Measurements from ENCODE around the gene CCDC178.
"Not testable (repeated sequence)": the region's sequence is repeated elsewhere in the genome, so short reads cannot be mapped to it uniquely, and the experiment has no call there.

CCDC178 gene

DNA sequence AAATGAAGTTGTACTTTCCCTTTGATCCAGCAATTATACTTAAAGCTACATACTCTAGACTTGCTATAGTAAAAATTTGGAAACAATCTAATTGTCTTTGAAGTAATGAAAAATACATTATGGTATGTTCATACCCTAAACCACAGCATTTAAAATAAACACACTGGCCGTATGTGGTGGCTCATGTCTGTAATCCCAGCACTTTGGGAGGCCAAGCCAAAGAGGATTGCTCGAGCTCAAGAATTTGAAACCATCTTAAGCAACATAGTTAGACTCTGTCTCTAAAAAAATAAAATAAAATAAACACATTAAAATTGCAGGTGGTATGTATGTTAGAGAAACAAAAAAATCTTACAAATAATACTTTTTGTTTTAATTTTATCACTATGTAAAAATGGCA is 459.6 kb downstream of the CCDC178 start:
- no peak overlapping the region for H3K4me3 ChIP-seq (ENCODE audit: low read length)
- no peak overlapping the region for H2AFZ ChIP-seq (ENCODE audit: low read depth, low read length)
- no peaks in the 10 kb centered on the region for H3K36me3 ChIP-seq (ENCODE audit: insufficient read depth, low read length)
- H3K9me3 ChIP-seq (ENCODE audit: low read length) = no peaks in the 10 kb centered on the region
- H3K27me3 ChIP-seq (ENCODE audit: insufficient read depth, low read length) = no peaks in the 10 kb centered on the region
- no peaks in the 10 kb centered on the region for H3K4me1 ChIP-seq (ENCODE audit: insufficient read depth, low read length)

DNA sequence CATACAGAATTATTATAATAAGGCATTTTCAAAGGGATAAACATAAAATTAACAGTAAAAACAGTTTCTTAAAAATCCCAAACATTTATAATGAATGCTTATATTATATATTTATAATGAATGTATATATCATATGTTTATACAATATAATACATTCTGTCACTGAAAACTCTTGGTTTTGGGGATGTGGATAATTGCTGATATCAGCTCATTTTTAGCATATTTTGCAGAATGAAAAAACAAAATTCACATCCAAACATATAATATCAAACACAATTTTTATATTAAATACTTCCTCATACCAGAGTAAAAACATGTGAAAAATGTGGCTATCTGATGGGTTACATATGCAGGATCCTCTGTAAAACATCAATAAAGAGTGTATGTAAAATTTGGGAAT is 465.0 kb downstream of the CCDC178 start:
- H2AFZ ChIP-seq (ENCODE audit: low read depth, low read length) = no peak overlapping the region
- H3K27me3 ChIP-seq (ENCODE audit: insufficient read depth, low read length) = no peaks in the 10 kb centered on the region
- peaks cover 9% of the 10 kb centered on the region for H3K4me1 ChIP-seq (ENCODE audit: insufficient read depth, low read length)
- H3K4me3 ChIP-seq (ENCODE audit: low read length) = no peak overlapping the region
- no peaks in the 10 kb centered on the region for H3K36me3 ChIP-seq (ENCODE audit: insufficient read depth, low read length)
- no peaks in the 10 kb centered on the region for H3K9me3 ChIP-seq (ENCODE audit: low read length)

DNA sequence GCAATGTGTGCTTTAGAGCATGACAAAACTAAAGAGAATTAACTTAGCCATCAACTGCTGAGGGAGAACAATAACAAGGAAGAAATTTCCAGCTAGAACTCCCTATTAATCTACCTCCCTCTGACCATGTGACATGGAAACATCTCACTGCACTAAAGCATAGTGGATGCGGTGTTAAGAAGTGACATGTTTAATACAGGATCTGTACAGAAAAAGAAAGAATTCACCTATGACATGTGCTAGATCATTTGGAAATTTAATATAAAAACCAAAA is 465.4 kb downstream of the CCDC178 start:
- H3K36me3 ChIP-seq (ENCODE audit: insufficient read depth, low read length) = no peaks in the 10 kb centered on the region
- peaks cover 9% of the 10 kb centered on the region for H3K4me1 ChIP-seq (ENCODE audit: insufficient read depth, low read length)
- no peaks in the 10 kb centered on the region for H3K9me3 ChIP-seq (ENCODE audit: low read length)
- peak overlapping the region; percentile 8 for H2AFZ ChIP-seq (ENCODE audit: low read depth, low read length)
- H3K4me3 ChIP-seq (ENCODE audit: low read length) = no peak overlapping the region
- no peaks in the 10 kb centered on the region for H3K27me3 ChIP-seq (ENCODE audit: insufficient read depth, low read length)

DNA sequence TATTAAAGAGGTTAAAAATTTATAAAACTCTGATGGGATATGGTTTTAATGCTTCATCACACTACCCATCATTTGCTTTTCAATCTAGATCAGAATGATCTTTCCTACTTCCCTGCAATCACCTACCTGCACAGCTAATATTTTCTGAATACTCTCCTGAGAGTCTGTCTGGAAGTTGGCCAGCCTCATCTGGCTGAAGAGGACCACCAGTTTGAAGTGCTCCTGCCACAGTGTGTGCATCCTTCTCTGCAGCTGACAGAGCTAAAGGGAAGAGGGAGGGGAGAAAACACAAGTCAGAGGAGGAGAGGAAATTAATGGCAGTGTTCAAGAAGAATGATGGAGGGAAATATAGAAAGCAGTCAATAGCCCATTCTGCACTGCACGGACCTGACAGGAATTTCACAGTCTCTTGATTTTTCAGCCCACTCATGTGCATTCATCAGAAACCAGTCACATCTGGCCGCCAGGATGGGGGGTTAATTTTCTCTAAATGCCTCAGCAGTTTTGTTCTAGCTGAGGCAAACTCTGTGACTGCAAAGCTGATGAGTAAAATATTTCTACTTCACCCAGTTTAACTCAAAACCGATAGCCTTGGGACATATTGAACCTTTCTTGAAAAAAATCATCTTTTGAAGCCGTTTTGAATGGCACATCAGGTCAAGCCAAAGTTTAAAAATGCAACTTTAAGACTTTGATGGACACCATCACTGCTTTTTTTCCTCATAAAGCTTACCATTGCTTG is 465.9 kb downstream of the CCDC178 start:
- Histone ChIP-seq H3K4me1 (ENCODE audit: insufficient read depth, low read length) (peaks cover 9% of the 10 kb centered on the region), H3K4me3 (ENCODE audit: low read length) (no peak overlapping the region), H3K27me3 (ENCODE audit: insufficient read depth, low read length) (no peaks in the 10 kb centered on the region), H3K9me3 (ENCODE audit: low read length) (no peaks in the 10 kb centered on the region), H2AFZ (ENCODE audit: low read depth, low read length) (peak overlapping the region; percentile 8), H3K36me3 (ENCODE audit: insufficient read depth, low read length) (no peaks in the 10 kb centered on the region)

DNA sequence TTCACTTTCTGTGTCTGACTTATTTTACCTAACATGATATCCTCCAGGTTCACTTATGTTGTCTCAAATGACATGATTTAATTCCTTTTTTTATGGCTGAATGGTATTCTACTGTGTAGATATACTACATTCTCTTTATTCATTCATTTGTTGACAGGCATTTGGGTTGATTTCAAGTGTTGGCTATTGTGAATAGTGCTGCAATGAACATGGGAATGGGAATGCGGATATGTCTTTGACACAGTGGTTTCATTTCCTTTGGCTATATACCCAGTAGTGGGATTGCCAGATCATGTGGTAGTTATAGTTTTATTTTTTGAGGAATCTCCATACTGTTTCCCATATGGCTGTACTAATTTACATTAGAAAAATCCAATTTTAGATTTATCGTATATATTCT is 472.3 kb downstream of the CCDC178 start:
- Histone ChIP-seq H3K4me1 (ENCODE audit: insufficient read depth, low read length) (no peaks in the 10 kb centered on the region), H3K9me3 (ENCODE audit: low read length) (no peaks in the 10 kb centered on the region), H3K36me3 (ENCODE audit: insufficient read depth, low read length) (no peaks in the 10 kb centered on the region), H3K27me3 (ENCODE audit: insufficient read depth, low read length) (no peaks in the 10 kb centered on the region), H3K4me3 (ENCODE audit: low read length) (no peak overlapping the region), H2AFZ (ENCODE audit: low read depth, low read length) (no peak overlapping the region)

DNA sequence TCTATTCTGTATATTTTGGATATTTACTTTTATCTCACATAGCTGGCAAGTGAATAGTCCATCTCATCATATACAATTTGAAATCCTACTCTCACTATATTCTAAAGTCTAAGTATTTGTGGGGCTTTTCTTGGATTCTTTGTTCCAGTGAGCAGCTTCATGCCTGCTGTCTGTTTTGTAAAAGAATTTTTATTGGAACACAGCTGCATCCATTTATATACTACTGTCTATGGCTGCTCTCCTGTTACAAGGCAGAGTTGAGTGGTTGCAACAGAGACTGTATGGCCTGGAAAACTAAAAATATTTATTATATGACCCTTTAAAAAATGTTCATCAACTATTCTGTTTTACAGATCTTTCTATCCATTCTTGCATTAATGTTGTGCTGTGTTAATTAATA is 474.4 kb downstream of the CCDC178 start:
- no peaks in the 10 kb centered on the region for H3K9me3 ChIP-seq (ENCODE audit: low read length)
- no peak overlapping the region for H2AFZ ChIP-seq (ENCODE audit: low read depth, low read length)
- no peaks in the 10 kb centered on the region for H3K36me3 ChIP-seq (ENCODE audit: insufficient read depth, low read length)
- H3K27me3 ChIP-seq (ENCODE audit: insufficient read depth, low read length) = no peaks in the 10 kb centered on the region
- no peak overlapping the region for H3K4me3 ChIP-seq (ENCODE audit: low read length)
- no peaks in the 10 kb centered on the region for H3K4me1 ChIP-seq (ENCODE audit: insufficient read depth, low read length)

DNA sequence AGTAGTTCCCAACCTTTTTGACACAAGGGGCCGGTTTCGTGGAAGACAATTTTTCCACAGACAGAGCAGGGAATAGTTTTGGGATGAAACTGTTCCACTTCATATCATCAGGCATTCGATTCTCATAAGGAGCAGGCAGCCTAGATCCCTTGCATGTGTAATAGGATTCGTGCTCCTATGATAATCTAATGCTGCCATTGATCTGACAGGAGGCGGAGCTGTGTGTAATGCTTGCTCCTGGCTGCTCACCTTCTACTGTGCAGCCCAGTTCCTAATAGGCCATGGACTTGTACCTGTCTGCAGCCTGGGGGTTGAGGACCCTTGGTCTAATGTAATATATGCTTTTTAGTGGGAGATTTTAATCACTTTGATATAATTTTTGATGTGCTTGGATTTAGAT is 479.0 kb downstream of the CCDC178 start:
- Histone ChIP-seq H3K9me3 (ENCODE audit: low read length) (no peaks in the 10 kb centered on the region), H3K27me3 (ENCODE audit: insufficient read depth, low read length) (no peaks in the 10 kb centered on the region), H3K4me1 (ENCODE audit: insufficient read depth, low read length) (no peaks in the 10 kb centered on the region), H2AFZ (ENCODE audit: low read depth, low read length) (no peak overlapping the region), H3K4me3 (ENCODE audit: low read length) (no peak overlapping the region), H3K36me3 (ENCODE audit: insufficient read depth, low read length) (no peaks in the 10 kb centered on the region)

DNA sequence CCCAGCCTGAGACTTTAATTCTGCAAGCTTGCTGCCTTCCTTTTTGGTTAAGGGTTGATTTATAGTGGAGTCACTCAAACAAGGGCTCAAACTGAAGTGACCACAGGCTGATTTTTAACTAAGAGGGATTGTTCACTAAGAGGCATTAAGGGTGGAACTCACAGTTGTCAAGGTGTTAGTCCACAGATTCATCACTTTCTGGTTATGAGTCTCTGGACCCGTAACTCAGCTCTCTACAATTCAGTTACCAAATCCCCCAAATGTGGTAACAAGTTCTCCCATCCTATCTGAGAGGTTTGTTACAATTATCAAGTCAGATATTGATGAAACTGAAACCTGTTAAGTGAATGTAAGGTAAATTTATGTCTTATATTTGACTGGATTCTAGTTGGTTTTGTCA is 481.8 kb downstream of the CCDC178 start:
- H3K9me3 ChIP-seq (ENCODE audit: low read length) = no peaks in the 10 kb centered on the region
- H2AFZ ChIP-seq (ENCODE audit: low read depth, low read length) = no peak overlapping the region
- no peaks in the 10 kb centered on the region for H3K27me3 ChIP-seq (ENCODE audit: insufficient read depth, low read length)
- H3K4me3 ChIP-seq (ENCODE audit: low read length) = no peak overlapping the region
- no peaks in the 10 kb centered on the region for H3K4me1 ChIP-seq (ENCODE audit: insufficient read depth, low read length)
- H3K36me3 ChIP-seq (ENCODE audit: insufficient read depth, low read length) = no peaks in the 10 kb centered on the region

DNA sequence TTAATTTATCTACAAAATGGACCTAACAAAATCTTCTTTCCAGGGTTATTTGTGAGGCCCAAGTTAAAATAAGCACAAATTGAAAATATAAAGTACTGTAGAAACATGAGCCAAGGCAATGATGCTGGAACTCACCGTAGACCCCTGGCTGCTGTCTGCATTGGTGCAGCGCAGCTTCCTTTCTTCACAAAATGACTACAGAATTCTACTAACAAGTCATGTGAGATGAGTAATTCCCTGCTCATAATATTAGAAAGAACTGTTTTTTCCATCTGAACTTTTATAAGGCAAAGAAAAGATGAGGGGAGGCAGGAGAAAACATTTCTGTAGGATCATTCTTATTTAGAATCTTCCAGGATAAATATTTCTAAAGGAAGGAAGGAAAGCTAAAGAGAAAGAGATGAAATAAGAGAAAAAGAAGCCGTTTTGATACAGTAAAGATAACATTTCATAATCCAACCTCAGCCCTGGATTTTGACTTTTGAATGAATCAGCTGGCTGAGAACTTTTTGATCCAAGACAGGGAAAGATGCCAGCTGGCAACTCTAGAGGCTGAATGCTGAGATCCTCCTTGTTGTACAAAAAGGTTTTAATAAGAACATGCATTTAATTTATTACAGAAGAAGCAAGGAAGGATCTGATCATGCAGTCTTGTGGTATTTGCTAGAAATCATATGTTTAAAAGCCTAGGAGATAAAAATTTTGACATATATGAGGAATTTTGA is 483.8 kb downstream of the CCDC178 start:
- Histone ChIP-seq H3K9me3 (ENCODE audit: low read length) (peaks cover 2% of the 10 kb centered on the region), H3K36me3 (ENCODE audit: insufficient read depth, low read length) (no peaks in the 10 kb centered on the region), H3K27me3 (ENCODE audit: insufficient read depth, low read length) (no peaks in the 10 kb centered on the region), H3K4me3 (ENCODE audit: low read length) (no peak overlapping the region), H2AFZ (ENCODE audit: low read depth, low read length) (no peak overlapping the region), H3K4me1 (ENCODE audit: insufficient read depth, low read length) (no peaks in the 10 kb centered on the region)

DNA sequence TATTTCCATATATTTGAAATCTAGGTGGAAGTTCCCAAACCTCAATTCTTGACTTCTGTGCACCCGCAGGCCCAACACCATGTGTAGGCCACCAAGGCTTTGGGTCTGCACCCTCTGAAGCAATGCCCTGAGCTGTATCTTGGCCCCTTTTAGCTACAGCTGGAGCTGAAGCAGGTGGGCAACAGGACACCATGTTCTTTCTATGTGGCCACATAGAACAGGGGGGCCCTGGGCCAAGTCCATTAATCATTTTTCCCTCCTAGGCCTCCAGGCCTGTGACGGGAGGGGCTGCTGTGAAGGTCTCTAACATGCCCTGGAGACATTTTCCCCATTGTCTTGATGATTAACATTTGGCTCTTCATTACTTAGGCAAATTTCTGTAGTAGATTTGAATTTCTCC is 488.2 kb downstream of the CCDC178 start:
- not testable (repeated sequence) for H3K9me3 ChIP-seq (ENCODE audit: low read length); H3K4me1 ChIP-seq (ENCODE audit: insufficient read depth, low read length); H3K36me3 ChIP-seq (ENCODE audit: insufficient read depth, low read length); H3K27me3 ChIP-seq (ENCODE audit: insufficient read depth, low read length); H2AFZ ChIP-seq (ENCODE audit: low read depth, low read length); H3K4me3 ChIP-seq (ENCODE audit: low read length)

DNA sequence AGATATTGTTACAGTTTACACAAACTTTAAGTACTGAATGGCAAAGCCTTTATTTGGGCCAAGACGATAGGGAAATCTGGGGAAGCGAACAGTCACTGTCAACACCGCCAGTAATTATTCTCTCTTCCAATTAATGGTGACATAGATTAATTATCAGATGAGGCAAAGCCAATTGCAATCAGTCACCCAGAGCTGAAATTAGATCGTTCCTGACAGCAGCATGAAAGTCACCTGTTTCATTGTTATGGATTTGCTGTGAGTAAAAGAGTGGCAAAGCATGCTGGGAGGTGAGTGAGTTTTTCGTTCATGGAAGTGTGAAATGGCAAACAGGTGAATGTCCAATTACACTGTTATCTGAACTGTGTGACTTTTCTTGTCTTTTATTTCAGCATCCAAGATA is 502.9 kb downstream of the CCDC178 start:
- no peaks in the 10 kb centered on the region for H3K27me3 ChIP-seq (ENCODE audit: insufficient read depth, low read length)
- H3K4me3 ChIP-seq (ENCODE audit: low read length) = no peak overlapping the region
- no peak overlapping the region for H2AFZ ChIP-seq (ENCODE audit: low read depth, low read length)
- H3K36me3 ChIP-seq (ENCODE audit: insufficient read depth, low read length) = no peaks in the 10 kb centered on the region
- peaks cover 3% of the 10 kb centered on the region for H3K4me1 ChIP-seq (ENCODE audit: insufficient read depth, low read length)
- no peaks in the 10 kb centered on the region for H3K9me3 ChIP-seq (ENCODE audit: low read length)

DNA sequence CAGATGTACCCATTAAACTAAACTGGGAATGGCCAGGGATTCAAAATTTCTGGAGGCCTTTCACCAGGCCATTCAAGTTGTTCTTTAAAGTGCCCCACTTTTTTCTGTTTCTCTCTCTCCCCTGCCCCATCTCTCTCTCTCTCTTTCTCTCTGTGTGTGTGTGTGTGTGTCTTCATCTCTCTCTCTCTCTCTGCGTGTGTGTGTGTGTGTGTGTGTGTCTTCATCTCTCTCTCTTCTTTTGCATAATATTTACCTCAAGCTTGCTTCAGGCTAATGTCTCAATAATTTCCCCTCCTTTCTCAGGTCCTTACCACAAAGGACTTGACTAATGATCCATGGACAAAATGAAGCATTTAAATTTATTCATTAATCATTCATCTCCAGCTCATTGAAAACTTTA is 503.5 kb downstream of the CCDC178 start:
- H3K4me3 ChIP-seq (ENCODE audit: low read length) = no peak overlapping the region
- no peaks in the 10 kb centered on the region for H3K27me3 ChIP-seq (ENCODE audit: insufficient read depth, low read length)
- H2AFZ ChIP-seq (ENCODE audit: low read depth, low read length) = no peak overlapping the region
- H3K36me3 ChIP-seq (ENCODE audit: insufficient read depth, low read length) = no peaks in the 10 kb centered on the region
- H3K9me3 ChIP-seq (ENCODE audit: low read length) = no peaks in the 10 kb centered on the region
- H3K4me1 ChIP-seq (ENCODE audit: insufficient read depth, low read length) = peaks cover 3% of the 10 kb centered on the region

DNA sequence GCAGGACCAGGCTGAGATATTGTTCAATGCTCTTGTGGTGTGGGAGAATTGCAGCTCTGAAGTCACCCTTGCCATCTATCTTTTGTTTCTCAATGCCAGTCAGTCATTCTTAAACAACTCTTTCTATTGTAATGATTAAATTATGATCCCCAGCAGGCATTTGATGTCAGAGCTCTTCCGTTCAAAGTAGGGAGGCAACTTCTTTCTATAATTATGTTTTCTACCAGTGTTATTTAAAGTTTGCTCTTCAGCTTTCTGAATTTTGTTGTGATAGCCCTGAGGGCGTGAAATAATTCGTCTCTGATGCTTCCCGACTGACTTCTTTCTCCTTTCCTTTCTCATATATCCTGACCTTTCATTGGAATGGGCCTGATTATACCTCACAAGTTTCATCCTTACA is 506.3 kb downstream of the CCDC178 start:
- Histone ChIP-seq H2AFZ (ENCODE audit: low read depth, low read length) (no peak overlapping the region), H3K36me3 (ENCODE audit: insufficient read depth, low read length) (no peaks in the 10 kb centered on the region)

More for the DNA sequence above, 506.3 kb downstream of the CCDC178 start:
- Histone ChIP-seq H3K4me1 (ENCODE audit: insufficient read depth, low read length) (peaks cover 3% of the 10 kb centered on the region), H3K4me3 (ENCODE audit: low read length) (no peak overlapping the region), H3K9me3 (ENCODE audit: low read length) (no peaks in the 10 kb centered on the region), H3K27me3 (ENCODE audit: insufficient read depth, low read length) (no peaks in the 10 kb centered on the region)

Data from neuron (in vitro differentiated cells).